ENCODE measurements around the gene PYGM.
"Not testable (repeated sequence)": the region's sequence is repeated elsewhere in the genome, so short reads cannot be mapped to it uniquely, and the experiment has no call there.

PYGM gene

DNA sequence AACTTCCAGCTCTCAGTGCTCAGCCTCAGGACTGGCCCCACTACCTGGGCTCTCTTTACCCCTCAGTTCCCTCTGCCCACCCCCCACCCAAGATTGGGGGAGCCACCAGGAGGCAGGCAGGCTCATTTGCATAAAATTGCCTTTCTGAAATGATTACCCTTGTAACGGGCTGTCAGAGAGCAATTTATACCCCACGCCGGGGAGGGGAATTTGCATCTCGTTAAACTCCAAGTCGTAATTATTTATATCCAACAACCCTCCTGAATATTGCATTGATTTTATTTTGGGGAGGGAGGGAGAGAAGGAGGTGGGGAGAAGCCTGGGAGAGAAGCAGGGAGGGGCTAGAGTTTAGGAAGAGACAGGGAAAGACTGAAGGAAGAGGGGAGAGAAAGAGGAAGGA is 45.1 kb downstream of the PYGM start:
- DNase-seq, result no peak

DNA sequence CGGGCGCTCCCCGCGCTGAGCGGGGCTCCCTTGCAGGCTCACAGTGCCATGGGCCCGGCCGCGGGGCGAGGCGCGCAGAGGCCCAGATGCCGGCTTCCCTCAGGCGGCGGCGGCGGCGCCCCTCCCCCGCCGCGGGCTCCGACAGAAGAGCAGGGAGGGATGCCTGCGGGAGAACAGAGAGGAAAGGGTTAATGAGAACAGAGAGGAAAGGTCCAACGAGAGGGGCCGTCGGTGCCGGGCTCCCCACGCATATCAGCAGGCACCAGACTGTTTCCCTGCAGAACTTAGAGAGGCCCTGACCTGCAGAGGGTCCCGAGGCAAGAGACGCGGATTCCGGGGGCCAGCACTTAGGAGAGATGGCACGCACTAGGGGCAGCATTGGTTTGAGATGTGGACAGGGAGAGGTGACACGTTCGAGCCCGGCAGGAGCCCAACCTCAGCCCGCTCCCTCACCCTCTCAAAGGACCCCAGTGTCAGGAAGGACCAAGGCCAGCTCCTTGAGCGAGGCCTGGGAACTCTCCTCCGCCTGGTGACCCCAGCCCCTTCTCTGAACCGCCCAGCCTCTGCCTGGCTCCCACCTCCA is 45.9 kb downstream of the PYGM start:
- no peak for DNase-seq

- no peak for DNase-seq
These were observed 46.6 kb downstream of the PYGM start for GRCh38 chr11:64713016-64713707.

DNA sequence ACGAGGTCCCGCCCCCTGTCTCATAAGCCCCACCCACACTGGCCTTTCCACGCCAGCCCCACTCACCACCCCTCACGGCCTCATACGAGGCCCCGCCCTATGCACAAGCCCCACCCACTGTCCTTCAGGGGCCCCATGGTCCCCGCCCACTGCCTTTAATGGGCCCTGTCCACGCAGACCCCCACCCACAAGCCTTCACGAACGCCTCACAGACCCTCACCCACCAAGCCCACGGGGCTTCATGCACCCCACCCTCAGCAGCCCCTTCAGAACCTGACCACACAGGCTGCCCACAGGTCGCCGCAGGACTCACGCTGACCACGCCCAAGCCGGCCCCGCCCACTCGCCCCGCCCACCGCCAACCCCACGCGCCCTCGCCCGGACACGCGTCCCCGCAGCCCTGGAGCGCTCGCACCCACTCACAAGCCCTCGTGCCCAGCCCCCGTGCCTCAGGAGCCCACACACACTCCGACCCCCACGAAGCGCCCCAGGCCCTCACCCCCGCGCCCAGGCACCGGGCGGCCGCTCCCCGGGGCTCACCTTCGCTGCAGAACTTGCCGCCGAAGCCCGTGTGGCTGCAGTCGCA is 47.3 kb downstream of the PYGM start:
- DNase-seq, result no peak

DNA sequence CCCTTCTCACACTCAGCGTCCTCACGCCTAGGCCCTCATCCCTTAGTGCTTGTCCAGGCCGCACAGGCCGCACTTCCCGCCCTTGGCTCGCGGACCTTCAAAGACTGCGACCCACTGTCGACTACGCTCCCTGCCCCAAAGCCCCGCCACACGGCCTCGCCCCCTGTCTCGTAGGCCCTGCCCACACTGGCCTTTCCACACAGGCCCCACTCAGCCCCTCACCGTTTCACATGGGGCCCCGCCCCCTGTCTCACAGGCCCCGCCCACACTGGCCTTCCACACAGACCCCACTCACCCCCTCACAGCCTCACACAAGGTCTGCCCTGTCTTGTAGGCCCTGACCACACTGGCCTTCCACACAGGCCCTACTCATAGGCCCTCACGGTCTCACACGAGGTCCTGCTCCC is 47.8 kb downstream of the PYGM start:
- DNase-seq, result no peak

DNA sequence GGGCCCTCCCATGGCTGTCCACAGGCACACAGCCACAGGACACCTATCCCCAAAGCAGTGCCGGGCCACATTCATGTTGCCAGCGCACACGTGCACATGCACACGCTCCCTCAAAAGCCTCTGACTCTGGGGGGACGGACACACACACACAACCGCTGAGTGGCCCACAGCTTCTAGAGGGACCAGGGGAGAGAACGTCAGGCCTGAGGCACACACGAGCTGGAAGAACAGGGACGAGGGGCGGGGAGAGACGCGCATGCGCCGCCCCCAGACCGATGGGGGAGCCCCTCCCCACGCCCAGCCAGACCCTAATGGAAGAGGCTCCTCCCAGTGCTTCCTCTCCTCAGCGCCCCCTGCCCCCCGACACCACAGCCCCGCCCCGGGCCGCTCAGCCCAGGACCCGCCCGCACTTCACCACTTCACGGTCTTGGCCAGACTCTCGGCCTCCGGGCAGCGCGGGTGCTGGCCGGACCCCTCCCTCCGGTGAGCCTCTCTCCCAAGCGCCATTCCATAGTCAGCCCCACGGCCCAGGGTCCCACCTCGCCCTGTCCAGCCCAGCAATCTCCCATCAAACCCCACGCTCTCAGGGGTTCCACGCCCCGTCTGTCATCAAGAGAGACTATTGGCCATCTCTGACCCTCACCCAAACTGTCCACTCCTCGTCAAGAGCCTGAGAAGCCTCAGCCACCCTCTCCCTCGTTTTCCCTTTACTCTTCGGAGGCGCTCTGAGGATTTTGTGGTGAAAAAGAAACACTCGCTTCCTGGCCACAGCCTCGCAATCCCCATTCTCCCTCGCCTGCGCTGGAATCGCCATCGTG is 48.4 kb downstream of the PYGM start:
- no peak for DNase-seq

- no peak for DNase-seq
These were observed 49.2 kb downstream of the PYGM start for GRCh38 chr11:64710418-64711137.

GRCh38 chr11:64705501-64705900 is 54.3 kb downstream of the PYGM start:
- DNase-seq, result no peak

- DNase-seq, result no peak
These were observed 56.7 kb downstream of the PYGM start for GRCh38 chr11:64703048-64703447.

DNA sequence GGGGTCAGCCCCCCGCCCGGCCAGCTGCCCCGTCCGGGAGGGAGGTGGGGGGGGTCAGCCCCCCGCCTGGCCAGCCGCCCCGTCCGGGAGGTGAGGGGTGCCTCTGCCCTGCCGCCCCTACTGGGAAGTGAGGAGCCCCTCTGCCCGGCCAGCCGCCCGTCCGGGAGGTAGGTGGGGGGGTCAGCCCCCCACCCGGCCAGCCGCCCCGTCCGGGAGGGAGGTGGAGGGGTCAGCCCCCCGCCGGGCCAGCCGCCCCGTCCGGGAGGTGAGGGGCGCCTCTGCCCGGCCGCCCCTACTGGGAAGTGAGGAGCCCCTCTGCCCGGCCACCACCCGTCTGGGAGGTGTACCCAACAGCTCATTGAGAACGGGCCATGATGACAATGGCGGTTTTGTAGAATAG is 57.8 kb downstream of the PYGM start:
- DNase-seq, result not testable (repeated sequence)

- no peak for DNase-seq
These were observed 61.3 kb downstream of the PYGM start for GRCh38 chr11:64698427-64698826.

DNA sequence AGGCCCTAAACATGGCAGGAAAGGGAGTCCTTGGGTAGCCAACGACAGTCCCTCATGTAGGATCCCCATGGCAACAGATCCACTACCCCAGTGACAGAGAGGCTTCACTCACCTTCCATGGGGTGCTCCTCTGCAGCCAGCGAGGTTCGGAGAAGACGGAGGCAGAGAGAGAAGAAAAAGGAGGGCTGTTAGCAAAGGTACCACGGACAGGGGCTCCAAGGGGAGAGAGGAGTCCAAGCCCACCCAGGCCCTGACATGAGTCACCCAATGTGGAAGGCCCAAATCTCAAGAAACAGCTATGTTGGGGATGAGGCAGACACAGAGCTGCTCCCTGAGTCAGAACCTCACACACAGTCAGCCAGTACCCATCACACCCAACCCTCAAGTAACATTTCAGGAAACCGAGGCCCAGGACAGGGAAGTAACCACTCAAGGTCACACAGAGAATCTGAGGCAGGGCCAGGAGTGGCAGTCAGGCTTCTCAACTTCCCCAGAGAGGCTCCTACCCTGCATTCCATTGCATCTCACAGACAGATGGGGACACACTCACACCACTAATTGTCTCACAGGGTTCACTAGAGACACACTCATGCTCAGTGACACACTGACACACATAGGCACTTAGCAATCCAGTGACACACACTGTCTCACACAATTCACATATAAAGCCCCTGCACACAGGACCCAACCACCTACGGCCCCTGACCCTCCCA is 62.0 kb downstream of the PYGM start:
- no peak for DNase-seq
